Measurements from ENCODE around the gene ZG16. TPM values are rescaled to one million over a fixed set of nuclear protein-coding genes. Genes with fewer than 3 reads are reported as not detected.

Gene ZG16
- total RNA-seq, 1 donor from 2014 or later, result not detected

- peak overlapping the region; percentile 84 for H3K4me3 ChIP-seq
- H3K4me1 ChIP-seq, result peaks cover 87% of the 10 kb centered on the region
- intact Hi-C loops (cut with micrococcal nuclease), result no loop called here
- peak; percentile 66 for DNase-seq
- H3K36me3 ChIP-seq, result peaks cover 22% of the 10 kb centered on the region
- H3K27ac ChIP-seq (replicated peaks), result peak overlapping the region; percentile 97
- H3K9me3 ChIP-seq (replicated peaks), result no peaks in the 10 kb centered on the region
- H3K27me3 ChIP-seq (ENCODE audit: low read depth), result no peaks in the 10 kb centered on the region
- no peak for TF ChIP-seq CTCF (IDR thresholded peaks at IDR 0.05; ENCODE audit: borderline replicate concordance)
Measured at GRCh38 chr16:29816694-29817441, 38.8 kb downstream of the ZG16 start.

- intact Hi-C loops (cut with micrococcal nuclease), result no loop called here
- Histone ChIP-seq H3K9me3 (replicated peaks) (no peaks in the 10 kb centered on the region), H3K27ac (replicated peaks) (peak overlapping the region; percentile 97), H3K27me3 (ENCODE audit: low read depth) (no peaks in the 10 kb centered on the region), H3K4me1 (peaks cover 86% of the 10 kb centered on the region), H3K36me3 (peaks cover 22% of the 10 kb centered on the region), H3K4me3 (no peak overlapping the region)
- no peak for DNase-seq
- TF ChIP-seq CTCF (IDR thresholded peaks at IDR 0.05; ENCODE audit: borderline replicate concordance), result no peak
Measured at GRCh38 chr16:29818082-29818481, 40.0 kb downstream of the ZG16 start.

GRCh38 chr16:29819506-29819905, 41.5 kb downstream of the ZG16 start:
- intact Hi-C loops (cut with micrococcal nuclease), result no loop called here
- H3K4me3 ChIP-seq, result peak overlapping the region; percentile 81

GRCh38 chr16:29820271-29820701, 42.2 kb downstream of the ZG16 start, which contains the start of gene MVP:
Gene MVP, plus strand, starts transcription at chr16:29820462. Its CDS starts 10,088 bp downstream, at chr16:29830550.
- intact Hi-C loops (cut with micrococcal nuclease), result no loop called here
- peaks cover 87% of the 10 kb centered on the region for H3K4me1 ChIP-seq
- no peaks in the 10 kb centered on the region for H3K27me3 ChIP-seq (ENCODE audit: low read depth)
- H3K27ac ChIP-seq (replicated peaks), result peak within 1 kb of the TSS; percentile 87
- peaks cover 22% of the 10 kb centered on the region for H3K36me3 ChIP-seq
- peak; percentile 67 for DNase-seq
- no peak for TF ChIP-seq CTCF (IDR thresholded peaks at IDR 0.05; ENCODE audit: borderline replicate concordance)
- H3K9me3 ChIP-seq (replicated peaks), result no peaks in the 10 kb centered on the region
- H3K4me3 ChIP-seq, result peak within 1 kb of the TSS; percentile 81

More at GRCh38 chr16:29819506-29819905, 41.5 kb downstream of the ZG16 start:
- no peak for TF ChIP-seq CTCF (IDR thresholded peaks at IDR 0.05; ENCODE audit: borderline replicate concordance)
- no peaks in the 10 kb centered on the region for H3K9me3 ChIP-seq (replicated peaks)
- H3K36me3 ChIP-seq, result peaks cover 22% of the 10 kb centered on the region
- peaks cover 86% of the 10 kb centered on the region for H3K4me1 ChIP-seq
- no peak for DNase-seq
- no peaks in the 10 kb centered on the region for H3K27me3 ChIP-seq (ENCODE audit: low read depth)
- H3K27ac ChIP-seq (replicated peaks), result peak overlapping the region; percentile 87

- TF ChIP-seq CTCF (IDR thresholded peaks at IDR 0.05; ENCODE audit: borderline replicate concordance), result no peak
- no peaks in the 10 kb centered on the region for H3K9me3 ChIP-seq (replicated peaks)
- H3K27ac ChIP-seq (replicated peaks), result peak overlapping the region; percentile 87
- H3K4me1 ChIP-seq, result peaks cover 92% of the 10 kb centered on the region
- intact Hi-C loops (cut with micrococcal nuclease), result no loop called here
- peaks cover 22% of the 10 kb centered on the region for H3K36me3 ChIP-seq
- peak overlapping the region; percentile 81 for H3K4me3 ChIP-seq
- no peaks in the 10 kb centered on the region for H3K27me3 ChIP-seq (ENCODE audit: low read depth)
- no peak for DNase-seq
Measured at GRCh38 chr16:29820730-29821642, 42.9 kb downstream of the ZG16 start.
